Fibroblast of mammary gland (primary cell): ENCODE results near the gene PARP1.
A peak's percentile ranks its signal among the peaks of the same experiment; 100 is the strongest.

ENCODE experiments used
- DNase-seq: peaks from one replicate; pipeline ENCODE4 v3.0.0-alpha.2; 2010; ENCODE audit warnings: low read depth
- H3K4me3 ChIP-seq: 2 replicates; pipeline ENCODE4 v1.5.1; 2011; ENCODE audit warnings: low read depth, mild to moderate bottlenecking, low read length, moderate library complexity; ENCODE audit not compliant: control insufficient read depth
- CTCF ChIP-seq: conservative IDR thresholded peaks from 2 replicates; pipeline ENCODE4 v1.5.1; 2011; ENCODE audit warnings: low read depth, low read length, inconsistent platforms; ENCODE audit not compliant: control insufficient read depth, insufficient read depth

PARP1 gene

DNA sequence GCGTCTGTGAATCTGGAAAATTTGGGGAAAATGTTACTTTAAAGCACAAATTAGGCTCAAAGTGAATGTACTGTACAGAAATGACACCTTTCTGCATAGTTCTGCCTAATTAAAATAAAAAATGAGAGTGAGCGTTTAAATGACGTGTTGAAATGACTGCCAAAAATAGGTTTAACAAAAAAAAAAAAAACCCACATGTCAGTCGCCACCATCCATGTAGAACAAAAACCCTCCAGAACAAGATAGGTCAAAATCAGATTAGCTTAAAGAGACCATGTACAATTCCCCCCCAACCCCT lies 745 bp downstream of the PARP1 start:
- DNase-seq, result no peak
- no peak for TF ChIP-seq CTCF

DNA sequence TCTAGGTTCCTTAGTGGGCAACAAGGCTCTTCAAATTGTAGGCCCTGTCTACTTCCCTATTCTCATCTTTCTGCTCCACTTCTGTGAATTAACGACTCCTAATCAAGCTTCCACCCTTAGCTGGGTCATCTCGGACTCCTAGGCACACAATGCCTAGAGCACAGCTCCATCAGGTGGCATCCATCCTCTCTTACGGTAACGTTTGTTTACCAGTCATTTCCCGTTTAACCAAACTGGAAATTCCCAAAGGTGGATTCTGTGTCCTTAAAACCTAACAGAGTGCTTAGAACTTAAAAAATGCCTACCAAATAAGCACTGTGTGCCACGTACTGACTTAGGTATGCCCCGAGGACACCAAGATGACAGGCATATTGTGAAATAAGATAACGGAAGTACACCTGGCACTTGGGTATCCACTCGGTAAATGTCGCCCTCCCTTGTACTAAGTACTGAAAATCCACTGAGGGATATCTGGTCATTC lies 1.5 kb downstream of the PARP1 start:
- no peak for TF ChIP-seq CTCF
- peak; percentile 29 for DNase-seq
- H3K4me3 ChIP-seq, result peak overlapping the region; percentile 85

More for the DNA sequence above, 745 bp downstream of the PARP1 start:
- H3K4me3 ChIP-seq, result peak overlapping the region; percentile 85

DNA sequence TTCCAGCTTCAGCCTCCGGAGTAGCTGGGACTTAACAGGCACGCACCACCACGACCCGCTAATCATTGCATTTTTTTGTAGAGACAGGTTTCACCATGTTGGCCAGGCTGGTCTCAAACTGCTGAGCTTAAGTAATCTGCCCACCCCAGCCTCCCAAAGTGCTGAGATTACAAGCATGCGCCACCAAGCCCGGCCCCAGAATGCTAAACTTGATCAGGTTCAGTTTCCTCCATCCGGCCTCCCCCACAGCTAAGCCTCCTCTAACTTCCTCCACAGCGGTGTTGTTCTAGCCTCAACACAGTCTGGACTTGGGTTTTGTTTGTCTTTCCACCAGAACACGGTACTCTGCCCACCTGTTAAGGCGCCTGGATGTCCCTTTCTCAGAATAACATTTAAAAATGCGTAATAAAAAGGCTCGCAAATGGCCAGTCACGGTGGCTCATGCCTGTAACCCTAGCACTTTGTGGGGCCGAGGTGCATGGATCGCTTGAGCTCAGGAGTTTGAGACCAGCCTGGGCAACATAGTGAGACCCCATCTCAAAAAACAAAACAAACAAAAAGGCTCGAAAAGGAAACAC lies 2.4 kb downstream of the PARP1 start:
- no peak for DNase-seq
- no peak for TF ChIP-seq CTCF
- H3K4me3 ChIP-seq, result no peak overlapping the region

DNA sequence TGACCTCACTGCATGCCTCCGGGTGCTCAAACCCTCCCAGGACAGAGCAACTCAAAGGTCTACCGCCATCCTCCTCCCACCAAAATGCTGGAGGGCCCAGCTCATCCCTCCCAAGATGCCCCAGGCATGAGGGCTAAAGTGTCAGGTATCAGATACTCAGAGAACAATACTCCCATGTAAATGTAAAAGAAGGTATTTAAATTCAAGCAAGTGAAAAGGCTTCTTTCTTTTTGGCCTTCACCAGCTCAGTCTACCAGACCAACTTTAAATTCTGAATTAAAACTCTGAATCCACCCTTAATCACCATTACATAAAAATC lies 3.0 kb downstream of the PARP1 start:
- no peak for DNase-seq
- TF ChIP-seq CTCF, result no peak
- H3K4me3 ChIP-seq, result no peak overlapping the region

DNA sequence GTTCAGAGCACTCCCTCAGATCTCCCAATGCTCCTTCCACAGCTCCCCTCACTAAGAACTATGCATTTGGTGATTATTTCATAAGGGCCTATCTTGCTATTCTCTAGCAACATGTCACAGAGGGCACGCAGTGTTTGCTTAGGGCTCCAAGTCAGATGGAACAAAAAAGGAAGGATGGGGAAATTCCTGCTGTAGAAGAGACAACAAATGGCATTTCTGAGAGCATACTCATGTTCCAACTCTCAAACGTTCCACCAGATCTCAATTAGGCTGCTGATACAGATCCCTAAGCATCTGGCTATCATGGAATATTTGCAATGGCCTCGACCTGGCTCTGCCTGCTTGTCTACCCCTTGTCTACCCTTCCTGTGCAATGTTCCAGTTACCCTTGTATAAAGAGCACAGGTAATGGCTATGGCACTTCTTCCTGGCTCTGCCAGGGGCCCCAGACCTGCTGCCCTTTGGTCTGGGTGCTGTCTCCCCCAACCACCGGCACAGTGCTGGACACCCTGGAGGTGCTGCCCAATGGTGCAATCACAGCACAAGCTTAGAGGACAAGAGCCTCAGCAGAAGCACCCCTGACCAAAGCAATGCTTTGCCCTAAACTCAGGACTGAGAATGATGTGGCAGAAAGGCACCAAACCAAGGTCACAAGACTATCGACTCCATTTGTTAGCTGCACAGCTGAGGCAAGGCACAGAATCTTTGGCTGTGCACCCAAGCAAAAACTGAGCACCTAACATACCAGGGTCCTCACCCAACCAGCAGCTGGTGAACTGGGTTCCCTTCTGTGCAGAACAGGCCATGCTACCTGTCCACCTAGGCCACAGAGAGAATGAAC lies 3.6 kb downstream of the PARP1 start:
- H3K4me3 ChIP-seq, result no peak overlapping the region
- DNase-seq, result peak; percentile 57
- TF ChIP-seq CTCF, result no peak

- DNase-seq, result peak; percentile 18
- no peak overlapping the region for H3K4me3 ChIP-seq
- peak; percentile 32 for TF ChIP-seq CTCF
Measured at GRCh38 chr1:226403201-226404034, 4.5 kb downstream of the PARP1 start.
